Neural cell (in vitro differentiated cells): ENCODE results near the gene SLC24A3.

Experiments used
- TAF1 ChIP-seq: IDR thresholded peaks from 2 replicates; pipeline ENCODE4 v1.6.1; 2012; ENCODE audit warnings: low read depth
- TF ChIP-seq, protein P1 (sequence below): fragments of 450-650 bp; IDR thresholded peaks from 2 replicates; pipeline ENCODE4 v1.5.1; 2014; ENCODE audit warnings: antibody characterized with exemption, mild to moderate bottlenecking, moderate library complexity; ENCODE audit not compliant: poor library complexity, severe bottlenecking

DNA sequence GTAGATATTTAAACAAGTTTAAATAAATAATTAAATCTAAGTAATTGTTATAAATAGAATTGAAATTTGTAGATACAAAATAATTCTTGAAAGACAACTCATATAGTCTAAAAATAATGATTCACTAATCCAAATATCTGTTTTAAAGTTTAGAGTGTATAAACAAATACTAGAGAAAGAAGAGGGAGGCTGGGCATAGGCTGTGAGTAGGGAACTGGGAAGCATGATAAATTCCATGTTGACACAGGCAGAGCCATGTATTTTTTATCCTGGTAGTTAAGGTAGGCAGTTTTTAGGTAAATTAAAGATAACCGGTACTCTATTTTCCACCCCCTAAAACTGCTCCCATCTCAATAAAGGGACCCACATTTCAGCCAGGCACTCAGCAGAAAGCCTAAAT, 534.0 kb downstream of the SLC24A3 start:
- no peak for TF ChIP-seq TAF1
- TF ChIP-seq, protein P1, sequence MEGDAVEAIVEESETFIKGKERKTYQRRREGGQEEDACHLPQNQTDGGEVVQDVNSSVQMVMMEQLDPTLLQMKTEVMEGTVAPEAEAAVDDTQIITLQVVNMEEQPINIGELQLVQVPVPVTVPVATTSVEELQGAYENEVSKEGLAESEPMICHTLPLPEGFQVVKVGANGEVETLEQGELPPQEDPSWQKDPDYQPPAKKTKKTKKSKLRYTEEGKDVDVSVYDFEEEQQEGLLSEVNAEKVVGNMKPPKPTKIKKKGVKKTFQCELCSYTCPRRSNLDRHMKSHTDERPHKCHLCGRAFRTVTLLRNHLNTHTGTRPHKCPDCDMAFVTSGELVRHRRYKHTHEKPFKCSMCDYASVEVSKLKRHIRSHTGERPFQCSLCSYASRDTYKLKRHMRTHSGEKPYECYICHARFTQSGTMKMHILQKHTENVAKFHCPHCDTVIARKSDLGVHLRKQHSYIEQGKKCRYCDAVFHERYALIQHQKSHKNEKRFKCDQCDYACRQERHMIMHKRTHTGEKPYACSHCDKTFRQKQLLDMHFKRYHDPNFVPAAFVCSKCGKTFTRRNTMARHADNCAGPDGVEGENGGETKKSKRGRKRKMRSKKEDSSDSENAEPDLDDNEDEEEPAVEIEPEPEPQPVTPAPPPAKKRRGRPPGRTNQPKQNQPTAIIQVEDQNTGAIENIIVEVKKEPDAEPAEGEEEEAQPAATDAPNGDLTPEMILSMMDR, result no peak
